ENCODE results near the gene CFAP97D2. TPM values are rescaled to one million over a fixed set of nuclear protein-coding genes. Genes with fewer than 3 reads are reported as not detected.

The CFAP97D2 gene
- polyA plus RNA-seq, 3 donors = 0.21 TPM; not detected in 2

DNA sequence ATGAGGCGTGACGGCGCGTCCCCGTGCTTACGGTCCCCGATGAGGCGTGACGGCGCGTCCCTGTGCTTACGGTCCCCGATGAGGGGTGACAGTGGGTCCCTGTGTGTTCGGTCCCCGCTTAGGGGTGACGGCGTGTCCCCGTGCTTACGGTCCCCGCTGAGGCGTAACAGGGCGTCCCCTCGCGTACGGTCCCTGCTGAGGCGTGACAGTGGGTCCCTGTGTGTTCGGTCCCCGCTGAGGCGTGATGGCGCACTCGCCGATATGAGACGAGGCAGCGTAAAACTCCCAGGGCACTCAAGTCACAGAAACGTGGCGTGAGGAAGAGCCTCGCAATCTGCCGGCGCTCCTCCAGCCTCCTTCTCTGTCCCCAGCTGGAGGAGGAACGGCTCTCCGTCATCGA lies 20.9 kb downstream of the CFAP97D2 start:
- no peak overlapping the region for H2AFZ ChIP-seq (ENCODE audit: insufficient read depth, low read depth, low read length, poor library complexity, severe bottlenecking)

DNA sequence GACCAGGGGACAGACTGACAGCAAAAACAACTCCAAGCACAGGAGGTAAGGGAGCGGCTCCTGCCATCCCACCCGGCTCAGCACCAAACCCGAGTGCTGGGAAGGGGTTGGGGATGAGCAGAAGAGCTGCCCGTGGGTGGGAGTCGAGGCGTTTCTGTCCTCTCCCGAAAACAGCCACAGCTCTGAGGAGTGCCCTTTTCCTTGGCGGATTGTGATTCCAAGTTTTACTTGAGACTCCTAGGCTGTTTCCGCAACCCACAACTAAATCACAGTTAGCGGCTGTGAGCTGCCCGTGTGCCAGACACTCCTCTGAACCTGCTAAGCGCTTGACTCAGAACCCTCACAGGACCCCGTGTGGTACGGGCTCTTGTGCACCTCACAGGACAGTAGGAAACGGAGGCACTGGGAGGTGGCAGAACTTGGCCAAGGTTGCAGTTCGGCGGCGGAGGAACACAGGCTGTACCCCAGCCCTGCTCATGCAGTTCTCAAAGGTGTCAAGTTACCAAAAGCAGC lies 21.4 kb downstream of the CFAP97D2 start:
- H3K36me3 ChIP-seq (replicated peaks in 1 of 2; ENCODE audit: control insufficient read depth in 1 of 2, insufficient read depth in 2 of 2, low read length in 2 of 2) = no peaks in the 10 kb centered on the region
- H3K9me3 ChIP-seq (replicated peaks in 1 of 2; ENCODE audit: control insufficient read depth in 1 of 2, insufficient read depth in 1 of 2, low read length in 2 of 2) = peaks cover 15 to 20% of the 10 kb centered on the region in 2 donors
- H3K4me3 Mint-ChIP-seq = no peak overlapping the region
- H4K20me1 ChIP-seq (ENCODE audit: insufficient read depth, low read length) = no peaks in the 10 kb centered on the region
- TF ChIP-seq, protein P1, sequence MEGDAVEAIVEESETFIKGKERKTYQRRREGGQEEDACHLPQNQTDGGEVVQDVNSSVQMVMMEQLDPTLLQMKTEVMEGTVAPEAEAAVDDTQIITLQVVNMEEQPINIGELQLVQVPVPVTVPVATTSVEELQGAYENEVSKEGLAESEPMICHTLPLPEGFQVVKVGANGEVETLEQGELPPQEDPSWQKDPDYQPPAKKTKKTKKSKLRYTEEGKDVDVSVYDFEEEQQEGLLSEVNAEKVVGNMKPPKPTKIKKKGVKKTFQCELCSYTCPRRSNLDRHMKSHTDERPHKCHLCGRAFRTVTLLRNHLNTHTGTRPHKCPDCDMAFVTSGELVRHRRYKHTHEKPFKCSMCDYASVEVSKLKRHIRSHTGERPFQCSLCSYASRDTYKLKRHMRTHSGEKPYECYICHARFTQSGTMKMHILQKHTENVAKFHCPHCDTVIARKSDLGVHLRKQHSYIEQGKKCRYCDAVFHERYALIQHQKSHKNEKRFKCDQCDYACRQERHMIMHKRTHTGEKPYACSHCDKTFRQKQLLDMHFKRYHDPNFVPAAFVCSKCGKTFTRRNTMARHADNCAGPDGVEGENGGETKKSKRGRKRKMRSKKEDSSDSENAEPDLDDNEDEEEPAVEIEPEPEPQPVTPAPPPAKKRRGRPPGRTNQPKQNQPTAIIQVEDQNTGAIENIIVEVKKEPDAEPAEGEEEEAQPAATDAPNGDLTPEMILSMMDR (IDR thresholded peaks at IDR 0.05) = no peak
- intact Hi-C loops (cut with micrococcal nuclease) = no loop called here
- no peak overlapping the region for H3K9ac ChIP-seq (ENCODE audit: insufficient read depth, low read length, poor library complexity, severe bottlenecking)
- peaks cover 6 to 18% (median 14%) of the 10 kb centered on the region in 7 donors for H3K9me3 Mint-ChIP-seq
- no peaks in the 10 kb centered on the region for H3K36me3 Mint-ChIP-seq
- H3K4me1 Mint-ChIP-seq = no peaks in the 10 kb centered on the region
- H3K27me3 Mint-ChIP-seq (ENCODE audit: low read depth in 3 of 3) = peaks cover 4 to 35% (median 21%) of the 10 kb centered on the region in 3 donors
- H3K4me3 ChIP-seq (replicated peaks in 1 of 3; ENCODE audit: low read depth in 2 of 3, low read length in 3 of 3) = no peak overlapping the region
- no peak overlapping the region for H3K27ac Mint-ChIP-seq
- H2AFZ ChIP-seq (ENCODE audit: insufficient read depth, low read depth, low read length, poor library complexity, severe bottlenecking) = no peak overlapping the region
- DNase-seq = no peak
- H3K4me2 ChIP-seq (replicated peaks; ENCODE audit: extremely low read depth, low read length, poor library complexity, severe bottlenecking) = no peak overlapping the region
- H3K27me3 ChIP-seq (ENCODE audit: control insufficient read depth in 2 of 2, insufficient read depth in 2 of 2, low read length in 2 of 2) = peaks cover 0 to 15% of the 10 kb centered on the region in 2 donors
- WGBS (ENCODE audit: insufficient coverage) = 81% methylated on average over 17 of the region's 18 CpGs
- H3K27ac ChIP-seq (ENCODE audit: low read depth in 1 of 2, low read length in 2 of 2) = no peak overlapping the region
- H3K79me2 ChIP-seq (ENCODE audit: insufficient read depth, low read length) = no peaks in the 10 kb centered on the region
- no peaks in the 10 kb centered on the region for H3K4me1 ChIP-seq (ENCODE audit: control insufficient read depth in 1 of 2, insufficient read depth in 2 of 2, low read length in 2 of 2)

More for the DNA sequence above, 20.9 kb downstream of the CFAP97D2 start:
- Histone ChIP-seq H3K79me2 (ENCODE audit: insufficient read depth, low read length) (no peaks in the 10 kb centered on the region), H3K36me3 (replicated peaks in 1 of 2; ENCODE audit: control insufficient read depth in 1 of 2, insufficient read depth in 2 of 2, low read length in 2 of 2) (no peaks in the 10 kb centered on the region), H3K4me2 (replicated peaks; ENCODE audit: extremely low read depth, low read length, poor library complexity, severe bottlenecking) (no peak overlapping the region), H3K4me1 (ENCODE audit: control insufficient read depth in 1 of 2, insufficient read depth in 2 of 2, low read length in 2 of 2) (no peaks in the 10 kb centered on the region), H4K20me1 (ENCODE audit: insufficient read depth, low read length) (no peaks in the 10 kb centered on the region), H3K9me3 (replicated peaks in 1 of 2; ENCODE audit: control insufficient read depth in 1 of 2, insufficient read depth in 1 of 2, low read length in 2 of 2) (peaks cover 15 to 20% of the 10 kb centered on the region in 2 donors), H3K4me3 (replicated peaks in 1 of 3; ENCODE audit: low read depth in 2 of 3, low read length in 3 of 3) (no peak overlapping the region), H3K27ac (ENCODE audit: low read depth in 1 of 2, low read length in 2 of 2) (no peak overlapping the region), H3K9ac (ENCODE audit: insufficient read depth, low read length, poor library complexity, severe bottlenecking) (no peak overlapping the region), H3K27me3 (ENCODE audit: control insufficient read depth in 2 of 2, insufficient read depth in 2 of 2, low read length in 2 of 2) (peaks cover 0 to 15% of the 10 kb centered on the region in 2 donors)
- WGBS (ENCODE audit: insufficient coverage) = 69% methylated on average over 36 of the region's 42 CpGs
- TF ChIP-seq, protein P1 (IDR thresholded peaks at IDR 0.05) = no peak
- Mint-ChIP-seq H3K36me3 (no peaks in the 10 kb centered on the region), H3K4me1 (no peaks in the 10 kb centered on the region), H3K9me3 (peaks cover 6 to 18% (median 14%) of the 10 kb centered on the region in 7 donors), H3K27ac (no peak overlapping the region), H3K4me3 (no peak overlapping the region), H3K27me3 (ENCODE audit: low read depth in 3 of 3) (peaks cover 4 to 39% (median 21%) of the 10 kb centered on the region in 3 donors)
- intact Hi-C loops (cut with micrococcal nuclease) = no loop called here
- DNase-seq = no peak

Measured in CD14-positive monocyte (primary cell).